GM21723 (cell line): Measurements from ENCODE around the gene P2RY2.

Experiments
- ATAC-seq: cut with Tn5 transposase; IDR thresholded peaks from one replicate; pipeline ENCODE4 v1.9.1; 2021; ENCODE audit warnings: mild to moderate bottlenecking, moderate library complexity; ENCODE audit not compliant: unreplicated experiment

P2RY2 gene

DNA sequence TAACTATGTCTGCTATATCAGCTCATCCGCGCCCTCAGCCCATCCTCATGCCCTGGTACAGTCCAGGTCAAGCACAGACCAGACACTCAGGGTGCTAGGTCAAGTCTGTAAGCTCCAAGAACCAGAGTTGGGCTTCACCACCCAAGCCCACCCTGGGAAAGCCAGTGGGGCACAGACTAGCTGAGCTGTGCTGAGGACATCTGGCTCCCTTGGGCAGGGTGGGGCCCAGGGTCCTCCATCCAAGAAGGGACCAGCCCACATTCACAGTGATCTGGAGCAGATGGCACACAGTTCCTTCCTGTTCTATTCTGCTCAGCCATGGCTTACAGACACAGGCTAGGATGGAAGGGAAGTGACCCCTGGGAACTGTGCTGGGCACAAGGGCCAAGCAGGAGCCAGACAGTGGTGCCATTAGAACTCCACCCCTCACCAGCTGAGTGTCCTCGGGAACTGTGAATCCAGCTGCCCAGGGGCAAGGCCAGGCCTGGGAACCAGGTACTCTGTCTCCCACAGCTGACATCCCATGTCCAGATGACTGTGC is 63.2 kb downstream of the P2RY2 start:
- ATAC-seq = no peak

GRCh38 chr11:73281796-73282660 is 63.9 kb downstream of the P2RY2 start:
- ATAC-seq = no peak

- no peak for ATAC-seq
Observed at GRCh38 chr11:73283276-73284000, 65.4 kb downstream of the P2RY2 start.

- ATAC-seq = no peak
Observed at GRCh38 chr11:73284106-73284505, 66.0 kb downstream of the P2RY2 start.

GRCh38 chr11:73285721-73286120 is 67.6 kb downstream of the P2RY2 start:
- ATAC-seq = no peak
